RPMI8226 (cell line): ENCODE measurements around the gene INVS.

Source experiments
- DNase-seq: peaks from one replicate; pipeline ENCODE4 v3.0.0-alpha.2; 2015

The INVS gene

DNA sequence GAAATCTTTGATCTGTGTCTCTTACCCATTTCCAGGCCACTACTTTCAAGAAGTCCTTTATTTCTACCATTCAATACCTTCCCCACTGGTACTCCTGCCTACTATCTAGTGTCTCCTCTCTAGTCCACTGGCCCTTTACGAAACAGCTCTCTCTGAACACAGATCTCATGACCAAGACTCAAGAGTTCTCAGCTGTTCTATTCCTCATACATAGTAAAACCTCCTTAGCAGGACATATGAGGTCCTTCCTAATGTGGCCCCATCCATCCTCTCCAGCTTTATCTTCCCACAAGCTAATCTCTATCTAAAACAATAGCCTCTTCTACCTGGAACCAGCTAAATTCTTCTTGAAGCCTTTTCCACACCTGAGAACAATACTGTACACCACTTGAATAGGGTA lies 251.1 kb downstream of the INVS start:
- DNase-seq = no peak
